Measurements from ENCODE around the gene FBXL17.

The FBXL17 gene

GRCh38 chr5:107980923-107981692 is 400.8 kb downstream of the FBXL17 start:
- no peaks in the 10 kb centered on the region for H3K36me3 ChIP-seq (ENCODE audit: low read length)
- no peaks in the 10 kb centered on the region for H4K20me1 ChIP-seq (ENCODE audit: low read depth, low read length)
- no peak overlapping the region for H3K4me2 ChIP-seq (ENCODE audit: low read depth, low read length, poor library complexity, severe bottlenecking)
- H3K9me3 ChIP-seq (ENCODE audit: insufficient read depth, low read length) = no peaks in the 10 kb centered on the region
- no peak overlapping the region for H3K27ac ChIP-seq (ENCODE audit: low read depth, low read length)
- no peak overlapping the region for H3K4me3 ChIP-seq (ENCODE audit: insufficient read depth, low read length, poor library complexity, severe bottlenecking)
- H3K79me2 ChIP-seq (ENCODE audit: insufficient read depth, low read length) = no peaks in the 10 kb centered on the region
- no peak overlapping the region for H2AFZ ChIP-seq (ENCODE audit: low read depth, low read length, severe bottlenecking)
- H3F3A ChIP-seq (ENCODE audit: insufficient read depth) = no peaks in the 10 kb centered on the region
- no peaks in the 10 kb centered on the region for H3K9me2 ChIP-seq (replicated peaks; ENCODE audit: insufficient read depth, low read length)
- TF ChIP-seq EZH2phosphoT487 (conservative IDR thresholded peaks at IDR 0.05; ENCODE audit: low read length) (no peak), CTCF (IDR thresholded peaks at IDR 0.05; ENCODE audit: insufficient read depth, low read length, poor library complexity, severe bottlenecking) (no peak)
- no peak overlapping the region for H3K9ac ChIP-seq (ENCODE audit: low read length)
- H3K27me3 ChIP-seq (ENCODE audit: low read length) = no peaks in the 10 kb centered on the region

GRCh38 chr5:107979900-107980299 is 402.0 kb downstream of the FBXL17 start:
- no peaks in the 10 kb centered on the region for H3F3A ChIP-seq (ENCODE audit: insufficient read depth)
- no peak overlapping the region for H2AFZ ChIP-seq (ENCODE audit: low read depth, low read length, severe bottlenecking)
- no peaks in the 10 kb centered on the region for H3K36me3 ChIP-seq (ENCODE audit: low read length)
- no peak overlapping the region for H3K4me3 ChIP-seq (ENCODE audit: insufficient read depth, low read length, poor library complexity, severe bottlenecking)
- no peaks in the 10 kb centered on the region for H3K9me3 ChIP-seq (ENCODE audit: insufficient read depth, low read length)
- TF ChIP-seq EZH2phosphoT487 (conservative IDR thresholded peaks at IDR 0.05; ENCODE audit: low read length) = no peak
- TF ChIP-seq CTCF (IDR thresholded peaks at IDR 0.05; ENCODE audit: insufficient read depth, low read length, poor library complexity, severe bottlenecking) = no peak
- no peaks in the 10 kb centered on the region for H3K79me2 ChIP-seq (ENCODE audit: insufficient read depth, low read length)
- H3K9me2 ChIP-seq (replicated peaks; ENCODE audit: insufficient read depth, low read length) = no peaks in the 10 kb centered on the region
- H4K20me1 ChIP-seq (ENCODE audit: low read depth, low read length) = no peaks in the 10 kb centered on the region
- H3K4me2 ChIP-seq (ENCODE audit: low read depth, low read length, poor library complexity, severe bottlenecking) = no peak overlapping the region
- no peak overlapping the region for H3K9ac ChIP-seq (ENCODE audit: low read length)
- no peak overlapping the region for H3K27ac ChIP-seq (ENCODE audit: low read depth, low read length)
- H3K27me3 ChIP-seq (ENCODE audit: low read length) = no peaks in the 10 kb centered on the region

GRCh38 chr5:107979291-107979690 is 402.6 kb downstream of the FBXL17 start:
- Histone ChIP-seq H4K20me1 (ENCODE audit: low read depth, low read length) (no peaks in the 10 kb centered on the region), H3F3A (ENCODE audit: insufficient read depth) (no peaks in the 10 kb centered on the region), H3K4me3 (ENCODE audit: insufficient read depth, low read length, poor library complexity, severe bottlenecking) (no peak overlapping the region), H3K9me3 (ENCODE audit: insufficient read depth, low read length) (no peaks in the 10 kb centered on the region), H2AFZ (ENCODE audit: low read depth, low read length, severe bottlenecking) (no peak overlapping the region), H3K9me2 (replicated peaks; ENCODE audit: insufficient read depth, low read length) (no peaks in the 10 kb centered on the region), H3K4me2 (ENCODE audit: low read depth, low read length, poor library complexity, severe bottlenecking) (no peak overlapping the region), H3K79me2 (ENCODE audit: insufficient read depth, low read length) (no peaks in the 10 kb centered on the region), H3K27ac (ENCODE audit: low read depth, low read length) (no peak overlapping the region), H3K9ac (ENCODE audit: low read length) (no peak overlapping the region), H3K27me3 (ENCODE audit: low read length) (no peaks in the 10 kb centered on the region), H3K36me3 (ENCODE audit: low read length) (no peaks in the 10 kb centered on the region)
- no peak for TF ChIP-seq EZH2phosphoT487 (conservative IDR thresholded peaks at IDR 0.05; ENCODE audit: low read length)
- no peak for TF ChIP-seq CTCF (IDR thresholded peaks at IDR 0.05; ENCODE audit: insufficient read depth, low read length, poor library complexity, severe bottlenecking)

Data from SU-DHL-6 (cell line).